HEK293 (cell line): ENCODE data around the gene GSG1L2.

Experiments
- CTCF ChIA-PET: fragments of 350-600 bp; formaldehyde crosslinking; extraction: SDS; loops from one replicate; lab custom pipeline; 2021; ENCODE audit warnings: antibody characterized with exemption; lab: Yijun Ruan, JAX
- POLR2A ChIA-PET: fragments of 300-600 bp; formaldehyde crosslinking; extraction: SDS; loops from one replicate; lab custom pipeline; 2020; ENCODE audit warnings: antibody characterized with exemption, inconsistent platforms; lab: Yijun Ruan, JAX
- H3K27ac ChIP-seq: fragments of 200-500 bp; sonication (Bioruptor generic); 2 replicates; pipeline ENCODE4 v1.5.1; 2014; ENCODE audit warnings: low read depth, low read length, control low read depth, inconsistent platforms; ENCODE audit errors: extremely low read depth
- H3K36me3 ChIP-seq, 2 experiments: fragments of 200-500 bp in 1 of 2; sonication (Bioruptor generic) in 1 of 2; 1 replicate in 1 of 2; 2 replicates in 1 of 2; pipeline ENCODE4 v1.5.1; 2014 to 2017; ENCODE audit warnings: inconsistent platforms in 2 of 2, low read length in 2 of 2; ENCODE audit not compliant: control insufficient read depth in 2 of 2, insufficient read depth in 1 of 2
- H3K4me1 ChIP-seq: fragments of 200-500 bp; sonication (Bioruptor generic); 2 replicates; pipeline ENCODE4 v1.5.1; 2014; ENCODE audit warnings: mild to moderate bottlenecking, low read length, inconsistent platforms; ENCODE audit not compliant: control insufficient read depth, insufficient read depth
- H3K4me3 ChIP-seq: 2 replicates; pipeline ENCODE4 v1.5.1; 2011; ENCODE audit warnings: low read depth, mild to moderate bottlenecking, control low read depth, low read length, moderate library complexity
- H3K9me3 ChIP-seq: fragments of 200-500 bp; sonication (Bioruptor generic); 2 replicates; pipeline ENCODE4 v1.5.1; 2014; ENCODE audit warnings: low read depth, low read length, inconsistent platforms; ENCODE audit not compliant: control insufficient read depth, insufficient read depth
- MEIS1 ChIP-seq: sonication (generic); formaldehyde crosslinking; IDR thresholded peaks from 2 replicates; pipeline ENCODE4 v1.8.1; 2022; ENCODE audit warnings: missing genetic modification reagents, mild to moderate bottlenecking, borderline replicate concordance
- SALL2 ChIP-seq: fragments of 450-650 bp; formaldehyde crosslinking; IDR thresholded peaks from 2 replicates; pipeline ENCODE4 v1.5.0; 2017; ENCODE audit warnings: missing biosample characterization, mild to moderate bottlenecking, missing genetic modification characterization, borderline replicate concordance
- SCRT1 ChIP-seq: fragments of 450-650 bp; formaldehyde crosslinking; IDR thresholded peaks from 2 replicates; pipeline ENCODE4 v1.5.1; 2016; ENCODE audit warnings: missing biosample characterization, missing genetic modification characterization, borderline replicate concordance
- ZBTB8A ChIP-seq: fragments of 450-650 bp; formaldehyde crosslinking; IDR thresholded peaks from 2 replicates; pipeline ENCODE4 v1.5.1; 2016; ENCODE audit warnings: missing biosample characterization, missing genetic modification characterization
- ZNF239 ChIP-seq: fragments of 450-650 bp; formaldehyde crosslinking; IDR thresholded peaks from 2 replicates; pipeline ENCODE4 v1.5.1; 2016; ENCODE audit warnings: missing biosample characterization, missing genetic modification characterization
- ZNF324 ChIP-seq: fragments of 450-650 bp; formaldehyde crosslinking; IDR thresholded peaks from 2 replicates; pipeline ENCODE4 v1.5.1; 2016; ENCODE audit warnings: missing biosample characterization, missing genetic modification characterization
- ZNF423 ChIP-seq: fragments of 450-650 bp; formaldehyde crosslinking; IDR thresholded peaks from 2 replicates; pipeline ENCODE4 v1.5.1; 2016; ENCODE audit warnings: missing biosample characterization, missing genetic modification characterization
- ZNF433 ChIP-seq: fragments of 450-650 bp; formaldehyde crosslinking; IDR thresholded peaks from 2 replicates; pipeline ENCODE4 v1.5.1; 2016; ENCODE audit warnings: missing biosample characterization, missing genetic modification characterization, low read depth
- ZNF529 ChIP-seq: fragments of 450-650 bp; formaldehyde crosslinking; IDR thresholded peaks from 2 replicates; pipeline ENCODE4 v1.5.1; 2017; ENCODE audit warnings: missing genetic modification characterization, missing biosample characterization; ENCODE audit not compliant: insufficient replicate concordance
- ZNF596 ChIP-seq: fragments of 450-650 bp; IDR thresholded peaks from 2 replicates; pipeline ENCODE4 v1.5.0; 2018; ENCODE audit warnings: missing biosample characterization, mild to moderate bottlenecking, missing genetic modification characterization, moderate library complexity
- ZNF623 ChIP-seq: fragments of 450-650 bp; formaldehyde crosslinking; IDR thresholded peaks from 2 replicates; pipeline ENCODE4 v1.5.1; 2016; ENCODE audit warnings: missing biosample characterization, missing genetic modification characterization
- ZNF670 ChIP-seq: fragments of 450-650 bp; formaldehyde crosslinking; IDR thresholded peaks from 2 replicates; pipeline ENCODE4 v1.5.1; 2016; ENCODE audit warnings: missing biosample characterization, missing genetic modification characterization, low read depth
- ZNF785 ChIP-seq: fragments of 450-650 bp; formaldehyde crosslinking; IDR thresholded peaks from 2 replicates; pipeline ENCODE4 v1.5.1; 2016; ENCODE audit warnings: missing biosample characterization, missing genetic modification characterization
- ZSCAN30 ChIP-seq: fragments of 450-650 bp; IDR thresholded peaks from 2 replicates; pipeline ENCODE4 v1.5.1; 2018; ENCODE audit warnings: missing biosample characterization, mild to moderate bottlenecking, missing genetic modification characterization, moderate library complexity
- TF ChIP-seq, protein P1 (sequence below): fragments of 450-650 bp; formaldehyde crosslinking; IDR thresholded peaks from 2 replicates; pipeline ENCODE4 v1.5.1; 2016; ENCODE audit warnings: missing biosample characterization, missing genetic modification characterization
- TF ChIP-seq, protein P2 (sequence below): fragments of 450-650 bp; IDR thresholded peaks from 2 replicates; pipeline ENCODE4 v1.5.1; 2018; ENCODE audit warnings: missing biosample characterization, mild to moderate bottlenecking, missing genetic modification characterization
- TF ChIP-seq, protein P3 (sequence below): fragments of 450-650 bp; formaldehyde crosslinking; IDR thresholded peaks from 2 replicates; pipeline ENCODE4 v1.5.1; 2016; ENCODE audit warnings: missing biosample characterization, missing genetic modification characterization

Gene GSG1L2

DNA sequence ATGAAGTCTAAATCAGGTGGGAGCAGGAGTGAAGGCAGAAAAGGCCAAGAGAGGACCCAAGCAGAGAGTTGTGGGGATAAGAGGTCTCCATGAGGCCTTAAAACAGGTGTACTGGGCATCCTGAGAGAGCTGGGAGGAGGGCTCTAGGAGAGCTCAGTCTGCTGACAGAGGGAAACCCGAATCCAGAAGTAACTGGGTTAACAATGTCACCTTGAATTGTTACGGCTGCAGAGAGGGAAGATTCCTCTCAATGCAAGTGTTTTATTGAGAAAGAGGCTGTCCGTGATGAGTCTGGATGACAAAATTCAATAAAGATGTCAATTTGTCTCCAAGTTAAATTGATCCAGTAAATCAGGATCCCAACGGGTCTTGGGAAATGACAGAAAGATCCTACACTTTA, 38.8 kb downstream of the GSG1L2 start:
- Histone ChIP-seq H3K27ac (no peak overlapping the region), H3K4me1 (no peaks in the 10 kb centered on the region), H3K9me3 (no peaks in the 10 kb centered on the region), H3K4me3 (no peak overlapping the region), H3K36me3 (no peaks in the 10 kb centered on the region)
- ChIA-PET CTCF (no interaction called here), POLR2A (no interaction called here)
- TF ChIP-seq ZNF324 (tag by site-specific recombination) (no peak), ZNF423 (tag by site-specific recombination) (no peak), ZNF433 (tag by site-specific recombination) (no peak), ZNF623 (tag by site-specific recombination) (no peak), MEIS1 (no peak), SALL2 (tag by site-specific recombination) (no peak), SCRT1 (tag by site-specific recombination) (no peak), ZSCAN30 (tag by site-specific recombination) (no peak), ZNF596 (tag by site-specific recombination) (no peak), ZNF529 (tag by site-specific recombination) (no peak), ZNF239 (tag by site-specific recombination) (no peak), ZBTB8A (tag by site-specific recombination) (no peak), ZNF670 (tag by site-specific recombination) (no peak)
- TF ChIP-seq, protein P1, sequence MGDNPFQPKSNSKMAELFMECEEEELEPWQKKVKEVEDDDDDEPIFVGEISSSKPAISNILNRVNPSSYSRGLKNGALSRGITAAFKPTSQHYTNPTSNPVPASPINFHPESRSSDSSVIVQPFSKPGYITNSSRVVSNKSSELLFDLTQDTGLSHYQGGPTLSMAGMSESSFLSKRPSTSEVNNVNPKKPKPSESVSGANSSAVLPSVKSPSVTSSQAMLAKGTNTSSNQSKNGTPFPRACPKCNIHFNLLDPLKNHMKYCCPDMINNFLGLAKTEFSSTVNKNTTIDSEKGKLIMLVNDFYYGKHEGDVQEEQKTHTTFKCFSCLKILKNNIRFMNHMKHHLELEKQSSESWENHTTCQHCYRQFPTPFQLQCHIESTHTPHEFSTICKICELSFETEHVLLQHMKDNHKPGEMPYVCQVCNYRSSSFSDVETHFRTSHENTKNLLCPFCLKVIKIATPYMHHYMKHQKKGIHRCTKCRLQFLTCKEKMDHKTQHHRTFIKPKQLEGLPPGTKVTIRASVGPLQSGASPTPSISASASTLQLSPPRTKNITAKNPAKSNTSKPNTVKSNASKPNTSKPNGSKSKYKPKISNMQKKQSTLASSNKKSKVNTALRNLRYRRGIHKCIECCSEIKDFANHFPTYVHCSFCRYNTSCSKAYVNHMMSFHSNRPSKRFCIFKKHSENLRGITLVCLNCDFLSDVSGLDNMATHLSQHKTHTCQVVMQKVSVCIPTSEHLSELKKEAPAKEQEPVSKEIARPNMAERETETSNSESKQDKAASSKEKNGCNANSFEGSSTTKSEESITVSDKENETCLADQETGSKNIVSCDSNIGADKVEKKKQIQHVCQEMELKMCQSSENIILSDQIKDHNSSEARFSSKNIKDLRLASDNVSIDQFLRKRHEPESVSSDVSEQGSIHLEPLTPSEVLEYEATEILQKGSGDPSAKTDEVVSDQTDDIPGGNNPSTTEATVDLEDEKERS, result no peak
- TF ChIP-seq, protein P2, sequence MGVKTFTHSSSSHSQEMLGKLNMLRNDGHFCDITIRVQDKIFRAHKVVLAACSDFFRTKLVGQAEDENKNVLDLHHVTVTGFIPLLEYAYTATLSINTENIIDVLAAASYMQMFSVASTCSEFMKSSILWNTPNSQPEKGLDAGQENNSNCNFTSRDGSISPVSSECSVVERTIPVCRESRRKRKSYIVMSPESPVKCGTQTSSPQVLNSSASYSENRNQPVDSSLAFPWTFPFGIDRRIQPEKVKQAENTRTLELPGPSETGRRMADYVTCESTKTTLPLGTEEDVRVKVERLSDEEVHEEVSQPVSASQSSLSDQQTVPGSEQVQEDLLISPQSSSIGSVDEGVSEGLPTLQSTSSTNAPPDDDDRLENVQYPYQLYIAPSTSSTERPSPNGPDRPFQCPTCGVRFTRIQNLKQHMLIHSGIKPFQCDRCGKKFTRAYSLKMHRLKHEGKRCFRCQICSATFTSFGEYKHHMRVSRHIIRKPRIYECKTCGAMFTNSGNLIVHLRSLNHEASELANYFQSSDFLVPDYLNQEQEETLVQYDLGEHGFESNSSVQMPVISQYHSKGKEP, result no peak
- TF ChIP-seq, protein P3, sequence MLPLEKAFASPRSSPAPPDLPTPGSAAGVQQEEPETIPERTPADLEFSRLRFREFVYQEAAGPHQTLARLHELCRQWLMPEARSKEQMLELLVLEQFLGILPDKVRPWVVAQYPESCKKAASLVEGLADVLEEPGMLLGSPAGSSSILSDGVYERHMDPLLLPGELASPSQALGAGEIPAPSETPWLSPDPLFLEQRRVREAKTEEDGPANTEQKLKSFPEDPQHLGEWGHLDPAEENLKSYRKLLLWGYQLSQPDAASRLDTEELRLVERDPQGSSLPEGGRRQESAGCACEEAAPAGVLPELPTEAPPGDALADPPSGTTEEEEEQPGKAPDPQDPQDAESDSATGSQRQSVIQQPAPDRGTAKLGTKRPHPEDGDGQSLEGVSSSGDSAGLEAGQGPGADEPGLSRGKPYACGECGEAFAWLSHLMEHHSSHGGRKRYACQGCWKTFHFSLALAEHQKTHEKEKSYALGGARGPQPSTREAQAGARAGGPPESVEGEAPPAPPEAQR (tag by site-specific recombination), result no peak

DNA sequence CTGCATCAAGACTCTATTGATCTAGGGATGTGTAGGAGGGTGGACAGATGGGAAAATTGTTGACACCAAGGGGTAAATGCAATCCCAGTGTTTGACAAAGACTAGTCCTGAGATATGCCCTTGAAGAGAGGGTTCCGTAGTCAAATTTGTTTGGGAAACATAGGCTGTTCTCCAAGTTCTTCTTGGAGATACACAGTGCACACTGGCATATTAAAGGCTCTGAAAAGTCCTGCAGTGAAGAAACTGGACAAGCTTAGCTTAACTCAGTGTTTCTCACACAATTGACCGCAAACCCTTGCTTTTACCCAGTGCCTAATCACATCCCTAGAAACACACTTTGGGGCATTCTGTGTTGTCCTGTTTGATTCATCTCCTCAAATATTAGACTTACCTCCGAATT, 41.3 kb downstream of the GSG1L2 start:
- Histone ChIP-seq H3K4me1 (no peaks in the 10 kb centered on the region), H3K27ac (no peak overlapping the region), H3K9me3 (no peaks in the 10 kb centered on the region), H3K36me3 (no peaks in the 10 kb centered on the region), H3K4me3 (no peak overlapping the region)
- TF ChIP-seq SCRT1 (tag by site-specific recombination) (no peak), ZNF785 (no peak), ZNF239 (tag by site-specific recombination) (0 out of 2 replicates have a peak, but pooled peaks have one; percentile 61), ZNF670 (tag by site-specific recombination) (no peak)
- ChIA-PET POLR2A (no interaction called here), CTCF (interaction anchor here (1.8 kb wide), 1 partner anchor 12 kb away, joined by 10 read pairs; no protein-coding TSS in a partner anchor)
